Measurements from ENCODE around the gene MANF.

MANF gene

GRCh38 chr3:51390246-51391074, 5.4 kb downstream of the MANF start:
- peak overlapping the region; percentile 37 for H3K4me3 ChIP-seq (ENCODE audit: low read depth, low read length)
- no peak overlapping the region for H3K27ac ChIP-seq (ENCODE audit: low read depth, low read length)
- H3K27me3 ChIP-seq (ENCODE audit: control insufficient read depth, insufficient read depth, low read length) = no peaks in the 10 kb centered on the region
- peaks cover 26% of the 10 kb centered on the region for H3K4me1 ChIP-seq (ENCODE audit: control insufficient read depth, insufficient read depth, low read length)
- H3K9me3 ChIP-seq (ENCODE audit: control insufficient read depth, insufficient read depth, low read depth, low read length) = no peaks in the 10 kb centered on the region
- peaks cover 75% of the 10 kb centered on the region for H3K36me3 ChIP-seq (ENCODE audit: control insufficient read depth, insufficient read depth, low read length)
- peak overlapping the region; percentile 32 for H3K9ac ChIP-seq (ENCODE audit: low read length)

- Histone ChIP-seq H3K4me1 (ENCODE audit: control insufficient read depth, insufficient read depth, low read length) (peaks cover 24% of the 10 kb centered on the region), H3K9me3 (ENCODE audit: control insufficient read depth, insufficient read depth, low read depth, low read length) (no peaks in the 10 kb centered on the region), H3K9ac (ENCODE audit: low read length) (peak within 1 kb of the TSS; percentile 97), H3K27me3 (ENCODE audit: control insufficient read depth, insufficient read depth, low read length) (no peaks in the 10 kb centered on the region), H3K4me3 (ENCODE audit: low read depth, low read length) (peak within 1 kb of the TSS; percentile 90), H3K27ac (ENCODE audit: low read depth, low read length) (peak within 1 kb of the TSS; percentile 79; the same call in 1 of the 2 replicates), H3K36me3 (ENCODE audit: control insufficient read depth, insufficient read depth, low read length) (peaks cover 81% of the 10 kb centered on the region)
These were observed 6.0 kb downstream of the MANF start, which contains the start of gene RBM15B for GRCh38 chr3:51391075-51391565. TSS of gene RBM15B (plus strand) at chr3:51391285. CDS start at chr3:51391400, 115 bp downstream.

DNA sequence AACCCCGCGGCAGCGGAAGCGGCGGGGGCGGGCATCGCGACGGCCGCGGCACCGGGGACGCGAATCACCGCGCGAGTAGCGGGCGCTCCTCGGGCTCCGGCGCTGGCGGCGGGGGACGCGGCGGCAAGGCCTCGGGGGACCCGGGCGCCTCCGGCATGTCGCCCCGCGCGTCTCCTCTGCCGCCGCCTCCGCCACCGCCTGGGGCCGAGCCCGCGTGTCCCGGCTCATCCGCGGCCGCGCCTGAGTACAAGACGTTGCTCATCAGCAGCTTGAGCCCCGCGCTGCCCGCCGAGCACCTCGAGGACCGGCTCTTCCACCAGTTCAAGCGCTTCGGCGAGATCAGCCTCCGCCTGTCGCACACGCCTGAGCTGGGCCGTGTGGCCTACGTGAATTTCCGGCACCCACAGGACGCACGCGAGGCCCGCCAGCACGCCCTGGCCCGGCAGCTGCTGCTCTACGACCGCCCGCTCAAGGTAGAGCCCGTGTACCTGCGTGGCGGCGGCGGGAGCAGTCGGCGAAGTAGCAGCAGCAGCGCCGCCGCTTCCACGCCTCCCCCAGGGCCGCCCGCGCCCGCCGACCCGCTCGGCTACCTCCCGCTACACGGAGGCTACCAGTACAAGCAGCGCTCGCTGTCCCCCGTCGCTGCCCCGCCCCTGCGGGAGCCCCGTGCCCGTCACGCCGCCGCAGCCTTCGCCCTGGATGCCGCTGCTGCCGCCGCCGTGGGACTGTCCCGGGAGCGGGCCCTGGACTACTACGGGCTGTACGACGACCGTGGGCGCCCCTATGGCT, 6.7 kb downstream of the MANF start:
- no peaks in the 10 kb centered on the region for H3K27me3 ChIP-seq (ENCODE audit: control insufficient read depth, insufficient read depth, low read length)
- H3K4me3 ChIP-seq (ENCODE audit: low read depth, low read length) = peak overlapping the region; percentile 90
- no peaks in the 10 kb centered on the region for H3K9me3 ChIP-seq (ENCODE audit: control insufficient read depth, insufficient read depth, low read depth, low read length)
- peaks cover 81% of the 10 kb centered on the region for H3K36me3 ChIP-seq (ENCODE audit: control insufficient read depth, insufficient read depth, low read length)
- peak overlapping the region; percentile 97 for H3K9ac ChIP-seq (ENCODE audit: low read length)
- peaks cover 18% of the 10 kb centered on the region; the same call in 1 of the 2 replicates for H3K4me1 ChIP-seq (ENCODE audit: control insufficient read depth, insufficient read depth, low read length)
- peak overlapping the region; percentile 79; the same call in 1 of the 2 replicates for H3K27ac ChIP-seq (ENCODE audit: low read depth, low read length)

DNA sequence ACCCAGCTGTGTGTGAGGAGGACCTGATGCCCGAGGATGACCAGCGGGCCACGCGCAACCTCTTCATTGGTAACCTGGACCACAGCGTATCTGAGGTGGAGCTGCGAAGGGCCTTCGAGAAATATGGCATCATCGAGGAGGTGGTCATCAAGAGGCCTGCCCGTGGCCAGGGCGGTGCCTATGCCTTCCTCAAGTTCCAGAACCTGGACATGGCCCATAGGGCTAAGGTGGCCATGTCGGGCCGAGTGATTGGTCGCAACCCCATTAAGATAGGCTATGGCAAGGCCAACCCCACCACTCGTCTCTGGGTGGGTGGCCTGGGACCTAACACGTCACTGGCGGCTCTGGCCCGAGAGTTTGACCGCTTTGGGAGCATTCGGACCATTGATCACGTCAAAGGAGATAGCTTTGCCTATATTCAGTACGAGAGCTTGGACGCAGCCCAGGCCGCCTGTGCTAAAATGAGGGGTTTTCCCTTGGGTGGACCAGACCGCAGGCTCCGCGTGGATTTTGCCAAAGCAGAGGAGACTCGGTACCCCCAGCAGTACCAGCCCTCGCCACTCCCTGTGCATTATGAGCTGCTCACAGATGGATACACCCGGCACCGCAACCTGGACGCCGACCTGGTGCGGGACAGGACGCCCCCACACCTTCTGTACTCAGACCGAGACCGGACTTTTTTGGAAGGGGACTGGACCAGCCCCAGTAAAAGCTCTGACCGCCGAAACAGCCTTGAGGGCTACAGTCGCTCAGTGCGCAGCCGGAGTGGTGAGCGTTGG, 7.5 kb downstream of the MANF start:
- H3K4me3 ChIP-seq (ENCODE audit: low read depth, low read length) = peak overlapping the region; percentile 90
- peak overlapping the region; percentile 97 for H3K9ac ChIP-seq (ENCODE audit: low read length)
- H3K9me3 ChIP-seq (ENCODE audit: control insufficient read depth, insufficient read depth, low read depth, low read length) = no peaks in the 10 kb centered on the region
- peaks cover 84% of the 10 kb centered on the region for H3K36me3 ChIP-seq (ENCODE audit: control insufficient read depth, insufficient read depth, low read length)
- H3K4me1 ChIP-seq (ENCODE audit: control insufficient read depth, insufficient read depth, low read length) = peaks cover 16% of the 10 kb centered on the region; the same call in 1 of the 2 replicates
- no peaks in the 10 kb centered on the region for H3K27me3 ChIP-seq (ENCODE audit: control insufficient read depth, insufficient read depth, low read length)
- no peak overlapping the region; the same call in 1 of the 2 replicates for H3K27ac ChIP-seq (ENCODE audit: low read depth, low read length)

GRCh38 chr3:51393134-51393495, 8.0 kb downstream of the MANF start:
- peaks cover 79% of the 10 kb centered on the region for H3K36me3 ChIP-seq (ENCODE audit: control insufficient read depth, insufficient read depth, low read length)
- peak overlapping the region; percentile 90; the same call in 1 of the 2 replicates for H3K4me3 ChIP-seq (ENCODE audit: low read depth, low read length)
- no peak overlapping the region for H3K27ac ChIP-seq (ENCODE audit: low read depth, low read length)
- H3K4me1 ChIP-seq (ENCODE audit: control insufficient read depth, insufficient read depth, low read length) = peaks cover 16% of the 10 kb centered on the region; the same call in 1 of the 2 replicates
- no peaks in the 10 kb centered on the region for H3K27me3 ChIP-seq (ENCODE audit: control insufficient read depth, insufficient read depth, low read length)
- no peak overlapping the region for H3K9ac ChIP-seq (ENCODE audit: low read length)
- H3K9me3 ChIP-seq (ENCODE audit: control insufficient read depth, insufficient read depth, low read depth, low read length) = no peaks in the 10 kb centered on the region

DNA sequence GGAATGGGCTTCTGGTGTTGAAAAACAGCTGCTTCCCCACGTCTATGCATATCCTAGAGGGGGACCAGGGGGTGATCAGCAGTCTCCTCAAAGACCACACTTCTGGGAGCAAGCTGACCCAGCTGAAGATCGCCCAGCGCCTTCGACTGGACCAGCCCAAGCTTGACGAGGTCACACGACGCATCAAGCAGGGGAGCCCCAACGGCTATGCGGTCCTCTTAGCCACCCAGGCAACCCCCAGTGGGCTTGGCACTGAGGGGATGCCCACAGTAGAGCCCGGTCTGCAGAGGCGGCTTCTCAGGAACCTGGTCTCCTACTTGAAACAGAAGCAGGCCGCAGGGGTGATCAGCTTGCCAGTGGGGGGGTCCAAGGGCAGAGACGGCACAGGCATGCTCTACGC, 8.5 kb downstream of the MANF start:
- Histone ChIP-seq H3K27me3 (ENCODE audit: control insufficient read depth, insufficient read depth, low read length) (no peaks in the 10 kb centered on the region), H3K4me1 (ENCODE audit: control insufficient read depth, insufficient read depth, low read length) (peaks cover 14% of the 10 kb centered on the region; the same call in 1 of the 2 replicates), H3K4me3 (ENCODE audit: low read depth, low read length) (peak overlapping the region; percentile 90; the same call in 1 of the 2 replicates), H3K9ac (ENCODE audit: low read length) (no peak overlapping the region), H3K36me3 (ENCODE audit: control insufficient read depth, insufficient read depth, low read length) (peaks cover 77% of the 10 kb centered on the region), H3K27ac (ENCODE audit: low read depth, low read length) (no peak overlapping the region), H3K9me3 (ENCODE audit: control insufficient read depth, insufficient read depth, low read depth, low read length) (no peaks in the 10 kb centered on the region)

DNA sequence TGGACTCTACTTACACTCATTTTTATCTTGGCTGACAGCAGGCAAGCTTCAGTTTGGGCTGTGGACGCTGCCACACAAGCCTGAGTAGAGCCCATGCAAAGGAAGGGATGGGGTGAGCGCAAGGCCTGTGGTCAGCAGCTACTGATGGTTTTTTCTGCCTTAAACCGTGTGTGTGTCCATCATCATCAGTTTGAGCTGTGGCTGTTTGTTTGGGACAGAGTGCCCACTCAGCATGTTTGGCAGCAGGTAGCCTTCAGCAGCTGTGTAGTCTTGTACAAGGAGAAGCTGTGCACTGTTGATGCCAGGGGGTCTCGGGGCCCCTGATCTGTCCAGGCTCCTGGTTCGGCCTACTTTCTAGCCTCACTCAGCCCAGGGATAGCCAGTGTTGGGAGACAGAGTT, 9.4 kb downstream of the MANF start:
- H3K9ac ChIP-seq (ENCODE audit: low read length) = no peak overlapping the region
- no peak overlapping the region for H3K27ac ChIP-seq (ENCODE audit: low read depth, low read length)
- H3K4me1 ChIP-seq (ENCODE audit: control insufficient read depth, insufficient read depth, low read length) = peaks cover 14% of the 10 kb centered on the region; the same call in 1 of the 2 replicates
- 0 out of 2 replicates have a peak overlapping the region, but pooled peaks have one; percentile 15 for H3K4me3 ChIP-seq (ENCODE audit: low read depth, low read length)
- H3K9me3 ChIP-seq (ENCODE audit: control insufficient read depth, insufficient read depth, low read depth, low read length) = no peaks in the 10 kb centered on the region
- no peaks in the 10 kb centered on the region for H3K27me3 ChIP-seq (ENCODE audit: control insufficient read depth, insufficient read depth, low read length)
- peaks cover 69% of the 10 kb centered on the region for H3K36me3 ChIP-seq (ENCODE audit: control insufficient read depth, insufficient read depth, low read length)

GRCh38 chr3:51395493-51396213, 10.6 kb downstream of the MANF start:
- Histone ChIP-seq H3K27ac (ENCODE audit: low read depth, low read length) (no peak overlapping the region), H3K36me3 (ENCODE audit: control insufficient read depth, insufficient read depth, low read length) (peaks cover 70% of the 10 kb centered on the region), H3K9ac (ENCODE audit: low read length) (no peak overlapping the region)

DNA sequence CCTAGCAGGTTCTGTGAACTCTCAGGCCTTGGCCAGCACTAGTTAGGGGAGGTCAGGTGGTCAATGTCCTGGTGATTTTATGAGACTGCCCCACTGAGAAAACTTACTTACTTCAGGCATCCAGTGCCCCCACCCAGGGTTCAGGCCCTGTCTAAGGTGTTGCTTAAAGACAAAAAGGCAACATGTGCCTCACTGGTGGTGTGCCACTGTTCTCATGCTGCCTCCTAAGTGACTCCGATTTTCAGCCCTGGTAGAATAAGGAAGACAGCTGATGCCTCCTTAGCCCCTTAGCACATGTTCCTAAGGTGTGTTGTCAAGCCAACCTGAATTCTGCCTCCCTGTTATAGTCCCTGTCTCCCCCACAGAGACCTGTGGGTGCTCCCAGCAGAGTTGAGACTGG, 11.3 kb downstream of the MANF start:
- no peak overlapping the region for H3K9ac ChIP-seq (ENCODE audit: low read length)
- H3K27me3 ChIP-seq (ENCODE audit: control insufficient read depth, insufficient read depth, low read length) = no peaks in the 10 kb centered on the region
- peaks cover 10% of the 10 kb centered on the region; the same call in 1 of the 2 replicates for H3K4me1 ChIP-seq (ENCODE audit: control insufficient read depth, insufficient read depth, low read length)
- no peak overlapping the region for H3K27ac ChIP-seq (ENCODE audit: low read depth, low read length)
- peaks cover 74% of the 10 kb centered on the region for H3K36me3 ChIP-seq (ENCODE audit: control insufficient read depth, insufficient read depth, low read length)
- H3K9me3 ChIP-seq (ENCODE audit: control insufficient read depth, insufficient read depth, low read depth, low read length) = no peaks in the 10 kb centered on the region
- H3K4me3 ChIP-seq (ENCODE audit: low read depth, low read length) = no peak overlapping the region

More at GRCh38 chr3:51395493-51396213, 10.6 kb downstream of the MANF start:
- Histone ChIP-seq H3K9me3 (ENCODE audit: control insufficient read depth, insufficient read depth, low read depth, low read length) (no peaks in the 10 kb centered on the region), H3K4me1 (ENCODE audit: control insufficient read depth, insufficient read depth, low read length) (peaks cover 10% of the 10 kb centered on the region; the same call in 1 of the 2 replicates), H3K27me3 (ENCODE audit: control insufficient read depth, insufficient read depth, low read length) (no peaks in the 10 kb centered on the region), H3K4me3 (ENCODE audit: low read depth, low read length) (no peak overlapping the region)

GRCh38 chr3:51397392-51397791, 12.3 kb downstream of the MANF start:
- Histone ChIP-seq H3K9me3 (ENCODE audit: control insufficient read depth, insufficient read depth, low read depth, low read length) (no peaks in the 10 kb centered on the region), H3K9ac (ENCODE audit: low read length) (no peak overlapping the region), H3K27me3 (ENCODE audit: control insufficient read depth, insufficient read depth, low read length) (no peaks in the 10 kb centered on the region), H3K27ac (ENCODE audit: low read depth, low read length) (no peak overlapping the region), H3K4me3 (ENCODE audit: low read depth, low read length) (no peak overlapping the region), H3K36me3 (ENCODE audit: control insufficient read depth, insufficient read depth, low read length) (peaks cover 80% of the 10 kb centered on the region), H3K4me1 (ENCODE audit: control insufficient read depth, insufficient read depth, low read length) (peaks cover 7% of the 10 kb centered on the region; the same call in 1 of the 2 replicates)

Data from HUES6 (cell line).